ENCODE measurements around the gene QRSL1. TPM values are rescaled to one million over a fixed set of nuclear protein-coding genes. Genes with fewer than 3 reads are reported as not detected.

QRSL1 gene
- total and polyA plus RNA-seq, 2 experiments from 2014 or later = 18.4 to 19.3 TPM

DNA sequence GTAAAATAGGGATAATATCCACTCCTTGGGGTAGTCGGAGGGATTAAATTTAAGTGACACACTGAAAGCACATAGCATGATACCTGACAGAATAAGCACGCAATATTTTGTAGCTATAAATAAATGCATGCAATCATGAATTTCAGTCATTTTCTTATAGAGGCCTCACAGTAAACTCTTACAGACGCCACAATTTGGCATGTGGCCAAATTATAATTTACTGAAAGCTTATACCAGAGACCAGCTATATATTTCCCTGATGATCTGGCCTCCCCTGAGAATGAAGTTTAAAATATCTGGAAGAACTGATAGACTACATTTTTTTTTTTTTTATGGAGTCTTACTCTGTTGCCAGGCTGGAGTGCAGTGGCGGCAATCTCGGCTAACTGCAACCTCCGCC lies 40.9 kb downstream of the QRSL1 start:
- H3K36me3 Mint-ChIP-seq (ENCODE audit: low read depth) = peaks cover 12% of the 10 kb centered on the region
- no peaks in the 10 kb centered on the region for H3K79me2 ChIP-seq (replicated peaks; ENCODE audit: insufficient read depth)
- no peaks in the 10 kb centered on the region for H3K27me3 ChIP-seq (ENCODE audit: insufficient read depth)
- H3K4me1 Mint-ChIP-seq = peaks cover 39% of the 10 kb centered on the region
- H3K9me3 Mint-ChIP-seq = no peaks in the 10 kb centered on the region; the same call in 1 of the 3 replicates
- no peaks in the 10 kb centered on the region for H3K27me3 Mint-ChIP-seq (ENCODE audit: insufficient read depth, low read depth, poor library complexity)
- H3F3A ChIP-seq (replicated peaks; ENCODE audit: low read depth) = no peaks in the 10 kb centered on the region; the same call in 1 of the 2 replicates
- no peak overlapping the region for H3K4me2 ChIP-seq
- H2AFZ ChIP-seq = no peak overlapping the region
- peaks cover 35% of the 10 kb centered on the region for H3K4me1 ChIP-seq (ENCODE audit: insufficient read depth)
- TF ChIP-seq, protein P1, sequence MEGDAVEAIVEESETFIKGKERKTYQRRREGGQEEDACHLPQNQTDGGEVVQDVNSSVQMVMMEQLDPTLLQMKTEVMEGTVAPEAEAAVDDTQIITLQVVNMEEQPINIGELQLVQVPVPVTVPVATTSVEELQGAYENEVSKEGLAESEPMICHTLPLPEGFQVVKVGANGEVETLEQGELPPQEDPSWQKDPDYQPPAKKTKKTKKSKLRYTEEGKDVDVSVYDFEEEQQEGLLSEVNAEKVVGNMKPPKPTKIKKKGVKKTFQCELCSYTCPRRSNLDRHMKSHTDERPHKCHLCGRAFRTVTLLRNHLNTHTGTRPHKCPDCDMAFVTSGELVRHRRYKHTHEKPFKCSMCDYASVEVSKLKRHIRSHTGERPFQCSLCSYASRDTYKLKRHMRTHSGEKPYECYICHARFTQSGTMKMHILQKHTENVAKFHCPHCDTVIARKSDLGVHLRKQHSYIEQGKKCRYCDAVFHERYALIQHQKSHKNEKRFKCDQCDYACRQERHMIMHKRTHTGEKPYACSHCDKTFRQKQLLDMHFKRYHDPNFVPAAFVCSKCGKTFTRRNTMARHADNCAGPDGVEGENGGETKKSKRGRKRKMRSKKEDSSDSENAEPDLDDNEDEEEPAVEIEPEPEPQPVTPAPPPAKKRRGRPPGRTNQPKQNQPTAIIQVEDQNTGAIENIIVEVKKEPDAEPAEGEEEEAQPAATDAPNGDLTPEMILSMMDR (conservative IDR thresholded peaks at IDR 0.05; ENCODE audit: low read depth in 2 of 2) = no peak
- TF ChIP-seq EZH2 (IDR thresholded peaks at IDR 0.05; ENCODE audit: low read depth, unreplicated experiment) = no peak
- TF ChIP-seq NANOG (IDR thresholded peaks at IDR 0.05; ENCODE audit: borderline replicate concordance) = no peak
- TF ChIP-seq EZH2phosphoT487 (IDR thresholded peaks at IDR 0.05; ENCODE audit: unreplicated experiment) = no peak
- no peak for TF ChIP-seq STAT1 (IDR thresholded peaks at IDR 0.05; ENCODE audit: unreplicated experiment)
- H3K4me3 Mint-ChIP-seq = no peak overlapping the region
- H3K9me2 ChIP-seq (ENCODE audit: insufficient read depth) = no peaks in the 10 kb centered on the region
- no peak overlapping the region for H3K27ac Mint-ChIP-seq
- ATAC-seq (no peak), DNase-seq (ENCODE audit: low spot score) (no peak)
- H3K36me3 ChIP-seq (ENCODE audit: insufficient read depth) = no peaks in the 10 kb centered on the region; the same call in 1 of the 2 replicates
- H4K20me1 ChIP-seq (replicated peaks; ENCODE audit: insufficient read depth) = no peaks in the 10 kb centered on the region
- no peak overlapping the region for H3K4me3 ChIP-seq
- H3K27ac ChIP-seq (ENCODE audit: low read depth) = no peak overlapping the region

DNA sequence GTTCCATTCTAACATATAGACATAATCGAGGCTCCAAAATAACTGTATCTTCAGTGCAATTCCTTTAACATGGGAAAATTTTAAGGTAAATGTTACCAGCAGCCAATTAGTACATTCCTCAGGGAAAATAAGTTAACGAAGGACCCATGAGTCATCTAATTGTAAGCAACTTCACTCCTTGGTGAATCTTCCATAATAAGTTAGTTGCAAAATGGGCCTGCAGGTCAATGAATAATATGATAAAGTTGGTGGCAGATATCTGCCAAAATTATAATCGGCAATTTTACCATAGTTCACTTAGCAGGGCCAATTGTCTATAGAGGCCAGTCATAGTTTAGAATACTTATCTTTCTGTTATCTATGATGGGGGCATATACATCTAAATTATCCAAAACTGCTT lies 42.3 kb downstream of the QRSL1 start:
- ATAC-seq (no peak), DNase-seq (ENCODE audit: low spot score) (no peak)
- no peak overlapping the region for H3K4me3 ChIP-seq
- H3K36me3 Mint-ChIP-seq (ENCODE audit: low read depth) = peaks cover 4% of the 10 kb centered on the region
- no peak overlapping the region for H3K27ac Mint-ChIP-seq
- no peaks in the 10 kb centered on the region for H3K27me3 ChIP-seq (ENCODE audit: insufficient read depth)
- H3K27ac ChIP-seq (ENCODE audit: low read depth) = no peak overlapping the region
- no peaks in the 10 kb centered on the region; the same call in 1 of the 2 replicates for H3F3A ChIP-seq (replicated peaks; ENCODE audit: low read depth)
- no peak overlapping the region for H2AFZ ChIP-seq
- no peaks in the 10 kb centered on the region for H3K36me3 ChIP-seq (ENCODE audit: insufficient read depth)
- H3K9me3 Mint-ChIP-seq = no peaks in the 10 kb centered on the region; the same call in 1 of the 3 replicates
- H3K9me2 ChIP-seq (ENCODE audit: insufficient read depth) = no peaks in the 10 kb centered on the region
- no peaks in the 10 kb centered on the region for H3K79me2 ChIP-seq (replicated peaks; ENCODE audit: insufficient read depth)
- no peak overlapping the region for H3K4me3 Mint-ChIP-seq
- H4K20me1 ChIP-seq (replicated peaks; ENCODE audit: insufficient read depth) = no peaks in the 10 kb centered on the region
- no peaks in the 10 kb centered on the region for H3K27me3 Mint-ChIP-seq (ENCODE audit: insufficient read depth, low read depth, poor library complexity)
- peaks cover 37% of the 10 kb centered on the region for H3K4me1 Mint-ChIP-seq
- peak overlapping the region; percentile 6 for H3K4me2 ChIP-seq
- peaks cover 28% of the 10 kb centered on the region for H3K4me1 ChIP-seq (ENCODE audit: insufficient read depth)
- TF ChIP-seq EZH2 (IDR thresholded peaks at IDR 0.05; ENCODE audit: low read depth, unreplicated experiment) = no peak
- no peak for TF ChIP-seq STAT1 (IDR thresholded peaks at IDR 0.05; ENCODE audit: unreplicated experiment)
- TF ChIP-seq NANOG (IDR thresholded peaks at IDR 0.05; ENCODE audit: borderline replicate concordance) = no peak
- TF ChIP-seq, protein P2, sequence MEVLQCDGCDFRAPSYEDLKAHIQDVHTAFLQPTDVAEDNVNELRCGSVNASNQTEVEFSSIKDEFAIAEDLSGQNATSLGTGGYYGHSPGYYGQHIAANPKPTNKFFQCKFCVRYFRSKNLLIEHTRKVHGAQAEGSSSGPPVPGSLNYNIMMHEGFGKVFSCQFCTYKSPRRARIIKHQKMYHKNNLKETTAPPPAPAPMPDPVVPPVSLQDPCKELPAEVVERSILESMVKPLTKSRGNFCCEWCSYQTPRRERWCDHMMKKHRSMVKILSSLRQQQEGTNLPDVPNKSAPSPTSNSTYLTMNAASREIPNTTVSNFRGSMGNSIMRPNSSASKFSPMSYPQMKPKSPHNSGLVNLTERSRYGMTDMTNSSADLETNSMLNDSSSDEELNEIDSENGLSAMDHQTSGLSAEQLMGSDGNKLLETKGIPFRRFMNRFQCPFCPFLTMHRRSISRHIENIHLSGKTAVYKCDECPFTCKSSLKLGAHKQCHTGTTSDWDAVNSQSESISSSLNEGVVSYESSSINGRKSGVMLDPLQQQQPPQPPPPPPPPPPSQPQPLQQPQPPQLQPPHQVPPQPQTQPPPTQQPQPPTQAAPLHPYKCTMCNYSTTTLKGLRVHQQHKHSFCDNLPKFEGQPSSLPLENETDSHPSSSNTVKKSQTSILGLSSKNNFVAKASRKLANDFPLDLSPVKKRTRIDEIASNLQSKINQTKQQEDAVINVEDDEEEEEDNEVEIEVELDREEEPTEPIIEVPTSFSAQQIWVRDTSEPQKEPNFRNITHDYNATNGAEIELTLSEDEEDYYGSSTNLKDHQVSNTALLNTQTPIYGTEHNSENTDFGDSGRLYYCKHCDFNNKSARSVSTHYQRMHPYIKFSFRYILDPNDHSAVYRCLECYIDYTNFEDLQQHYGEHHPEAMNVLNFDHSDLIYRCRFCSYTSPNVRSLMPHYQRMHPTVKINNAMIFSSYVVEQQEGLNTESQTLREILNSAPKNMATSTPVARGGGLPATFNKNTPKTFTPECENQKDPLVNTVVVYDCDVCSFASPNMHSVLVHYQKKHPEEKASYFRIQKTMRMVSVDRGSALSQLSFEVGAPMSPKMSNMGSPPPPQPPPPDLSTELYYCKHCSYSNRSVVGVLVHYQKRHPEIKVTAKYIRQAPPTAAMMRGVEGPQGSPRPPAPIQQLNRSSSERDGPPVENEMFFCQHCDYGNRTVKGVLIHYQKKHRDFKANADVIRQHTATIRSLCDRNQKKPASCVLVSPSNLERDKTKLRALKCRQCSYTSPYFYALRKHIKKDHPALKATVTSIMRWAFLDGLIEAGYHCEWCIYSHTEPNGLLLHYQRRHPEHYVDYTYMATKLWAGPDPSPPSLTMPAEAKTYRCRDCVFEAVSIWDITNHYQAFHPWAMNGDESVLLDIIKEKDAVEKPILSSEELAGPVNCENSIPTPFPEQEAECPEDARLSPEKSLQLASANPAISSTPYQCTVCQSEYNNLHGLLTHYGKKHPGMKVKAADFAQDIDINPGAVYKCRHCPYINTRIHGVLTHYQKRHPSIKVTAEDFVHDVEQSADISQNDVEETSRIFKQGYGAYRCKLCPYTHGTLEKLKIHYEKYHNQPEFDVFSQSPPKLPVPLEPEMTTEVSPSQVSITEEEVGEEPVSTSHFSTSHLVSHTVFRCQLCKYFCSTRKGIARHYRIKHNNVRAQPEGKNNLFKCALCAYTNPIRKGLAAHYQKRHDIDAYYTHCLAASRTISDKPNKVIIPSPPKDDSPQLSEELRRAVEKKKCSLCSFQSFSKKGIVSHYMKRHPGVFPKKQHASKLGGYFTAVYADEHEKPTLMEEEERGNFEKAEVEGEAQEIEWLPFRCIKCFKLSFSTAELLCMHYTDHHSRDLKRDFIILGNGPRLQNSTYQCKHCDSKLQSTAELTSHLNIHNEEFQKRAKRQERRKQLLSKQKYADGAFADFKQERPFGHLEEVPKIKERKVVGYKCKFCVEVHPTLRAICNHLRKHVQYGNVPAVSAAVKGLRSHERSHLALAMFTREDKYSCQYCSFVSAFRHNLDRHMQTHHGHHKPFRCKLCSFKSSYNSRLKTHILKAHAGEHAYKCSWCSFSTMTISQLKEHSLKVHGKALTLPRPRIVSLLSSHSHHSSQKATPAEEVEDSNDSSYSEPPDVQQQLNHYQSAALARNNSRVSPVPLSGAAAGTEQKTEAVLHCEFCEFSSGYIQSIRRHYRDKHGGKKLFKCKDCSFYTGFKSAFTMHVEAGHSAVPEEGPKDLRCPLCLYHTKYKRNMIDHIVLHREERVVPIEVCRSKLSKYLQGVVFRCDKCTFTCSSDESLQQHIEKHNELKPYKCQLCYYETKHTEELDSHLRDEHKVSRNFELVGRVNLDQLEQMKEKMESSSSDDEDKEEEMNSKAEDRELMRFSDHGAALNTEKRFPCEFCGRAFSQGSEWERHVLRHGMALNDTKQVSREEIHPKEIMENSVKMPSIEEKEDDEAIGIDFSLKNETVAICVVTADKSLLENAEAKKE (CRISPR knock-in tag; IDR thresholded peaks at IDR 0.05) = no peak
- no peak for TF ChIP-seq JUNB (IDR thresholded peaks at IDR 0.05; ENCODE audit: unreplicated experiment)
- TF ChIP-seq, protein P3, sequence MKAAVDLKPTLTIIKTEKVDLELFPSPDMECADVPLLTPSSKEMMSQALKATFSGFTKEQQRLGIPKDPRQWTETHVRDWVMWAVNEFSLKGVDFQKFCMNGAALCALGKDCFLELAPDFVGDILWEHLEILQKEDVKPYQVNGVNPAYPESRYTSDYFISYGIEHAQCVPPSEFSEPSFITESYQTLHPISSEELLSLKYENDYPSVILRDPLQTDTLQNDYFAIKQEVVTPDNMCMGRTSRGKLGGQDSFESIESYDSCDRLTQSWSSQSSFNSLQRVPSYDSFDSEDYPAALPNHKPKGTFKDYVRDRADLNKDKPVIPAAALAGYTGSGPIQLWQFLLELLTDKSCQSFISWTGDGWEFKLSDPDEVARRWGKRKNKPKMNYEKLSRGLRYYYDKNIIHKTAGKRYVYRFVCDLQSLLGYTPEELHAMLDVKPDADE (IDR thresholded peaks at IDR 0.05) = no peak
- TF ChIP-seq, protein P1 (conservative IDR thresholded peaks at IDR 0.05; ENCODE audit: low read depth in 2 of 2) = no peak
- no peak for TF ChIP-seq ZNF331 (CRISPR knock-in tag; IDR thresholded peaks at IDR 0.05; ENCODE audit: low read depth)
- TF ChIP-seq CREB1 (CRISPR knock-in tag; IDR thresholded peaks at IDR 0.05; ENCODE audit: low read depth) = no peak
- TF ChIP-seq EZH2phosphoT487 (IDR thresholded peaks at IDR 0.05; ENCODE audit: unreplicated experiment) = no peak
